K562 (cell line): ENCODE results near the gene CHRNA9. TPM values are rescaled to one million over a fixed set of nuclear protein-coding genes. Genes with fewer than 3 reads are reported as not detected.
A peak's percentile ranks its signal among the peaks of the same experiment; 100 is the strongest.

Experiments
- C11orf30 ChIP-seq: fragments of 450-650 bp; IDR thresholded peaks from 2 replicates; pipeline ENCODE4 v1.6.1; 2016; ENCODE audit warnings: low read depth, mild to moderate bottlenecking
- DACH1 ChIP-seq: fragments of 450-650 bp; IDR thresholded peaks from 2 replicates; pipeline ENCODE4 v1.6.1; 2018; ENCODE audit not compliant: partially characterized antibody
- DDX20 ChIP-seq: fragments of 450-650 bp; IDR thresholded peaks from 2 replicates; pipeline ENCODE4 v1.6.1; 2016; ENCODE audit warnings: missing genetic modification characterization, low read depth, mild to moderate bottlenecking, missing compliant biosample characterization, moderate library complexity
- ELK1 ChIP-seq: sonication (generic); formaldehyde crosslinking; IDR thresholded peaks from 2 replicates; pipeline ENCODE4 v1.8.1; 2022; ENCODE audit warnings: missing genetic modification reagents
- GTF2F1 ChIP-seq: IDR thresholded peaks from 2 replicates; pipeline ENCODE4 v1.6.1; 2011; ENCODE audit warnings: low read depth, low read length, improper control_type of control experiment
- HNRNPH1 ChIP-seq: fragments of 200-400 bp; formaldehyde crosslinking; optimal IDR thresholded peaks from 2 replicates; pipeline ENCODE3; 2017; ENCODE audit warnings: low read depth, mild to moderate bottlenecking, low read length, moderate library complexity
- JUND ChIP-seq, 2 experiments: IDR thresholded peaks; 2 replicates in 1 of 2; 3 replicates in 1 of 2; pipeline ENCODE4 v1.6.1; 2011; ENCODE audit warnings: borderline replicate concordance in 2 of 2, low read depth in 2 of 2, low read length in 2 of 2, improper control_type of control experiment in 1 of 2, missing biosample characterization in 1 of 2, missing genetic modification characterization in 1 of 2, missing genetic modification reagents in 1 of 2
- MCM5 ChIP-seq: fragments of 450-650 bp; IDR thresholded peaks from 2 replicates; pipeline ENCODE4 v1.6.1; 2016; ENCODE audit warnings: low read depth
- MCM7 ChIP-seq, 2 experiments: fragments of 450-650 bp; IDR thresholded peaks; 2 replicates each; pipeline ENCODE4 v1.6.1; 2016 to 2018
- MNT ChIP-seq, 2 experiments: fragments of 450-650 bp; conservative IDR thresholded peaks; 2 replicates each; pipeline ENCODE4 v1.6.1; 2017; ENCODE audit warnings: mild to moderate bottlenecking in 2 of 2, moderate library complexity in 2 of 2
- NKRF ChIP-seq: fragments of 450-650 bp; IDR thresholded peaks from 2 replicates; pipeline ENCODE4 v1.6.1; 2016; ENCODE audit warnings: borderline replicate concordance
- PML ChIP-seq: IDR thresholded peaks from 2 replicates; pipeline ENCODE4 v1.6.1; 2012; ENCODE audit warnings: low read length, inconsistent platforms
- PTTG1 ChIP-seq: fragments of 450-650 bp; IDR thresholded peaks from 2 replicates; pipeline ENCODE4 v1.6.1; 2016; ENCODE audit warnings: low read depth, mild to moderate bottlenecking, missing genetic modification characterization, missing compliant biosample characterization
- RNF219 ChIP-seq: fragments of 250-450 bp; sonication (Bioruptor Pico); IDR thresholded peaks from 2 replicates; pipeline ENCODE4 v1.5.0; 2022; ENCODE audit warnings: mild to moderate bottlenecking
- SMARCB1 ChIP-seq: IDR thresholded peaks from 2 replicates; pipeline ENCODE4 v1.6.1; 2011; ENCODE audit warnings: improper control_type of control experiment, low read depth; ENCODE audit not compliant: insufficient read length
- TEAD4 ChIP-seq, 2 experiments: sonication (generic) in 1 of 2; formaldehyde crosslinking in 1 of 2; IDR thresholded peaks; 2 replicates each; pipeline versions ENCODE4 v1.6.1 to v1.8.0; 2012 to 2022; ENCODE audit warnings: borderline replicate concordance in 1 of 2, inconsistent platforms in 1 of 2, low read length in 1 of 2, mild to moderate bottlenecking in 1 of 2, missing genetic modification reagents in 1 of 2
- ZEB2 ChIP-seq: fragments of 450-650 bp; IDR thresholded peaks from 2 replicates; pipeline ENCODE4 v1.6.1; 2016
- ZFP30 ChIP-seq: fragments of 250-450 bp; sonication (Bioruptor Pico); IDR thresholded peaks from 2 replicates; pipeline ENCODE4 v1.8.0; 2022; ENCODE audit warnings: moderate library complexity, mild to moderate bottlenecking, inconsistent platforms, borderline replicate concordance
- ZNF124 ChIP-seq: sonication (generic); formaldehyde crosslinking; IDR thresholded peaks from 2 replicates; pipeline ENCODE4 v1.8.1; 2022; ENCODE audit warnings: missing genetic modification reagents
- ZNF212 ChIP-seq: fragments of 450-650 bp; formaldehyde crosslinking; IDR thresholded peaks from 2 replicates; pipeline ENCODE4 v1.4.0; 2020; ENCODE audit warnings: mild to moderate bottlenecking
- ZNF347 ChIP-seq: fragments of 450-650 bp; formaldehyde crosslinking; IDR thresholded peaks from 2 replicates; pipeline ENCODE4 v1.4.0; 2020; ENCODE audit warnings: low read depth, mild to moderate bottlenecking, moderate library complexity
- ZNF57 ChIP-seq: fragments of 450-650 bp; formaldehyde crosslinking; IDR thresholded peaks from 2 replicates; pipeline ENCODE4 v1.4.0; 2020; ENCODE audit warnings: mild to moderate bottlenecking, moderate library complexity
- ZNF583 ChIP-seq: fragments of 250-450 bp; sonication (Bioruptor Pico); IDR thresholded peaks from 2 replicates; pipeline ENCODE4 v1.4.0; 2020
- polyA plus RNA-seq, 8 experiments: library from polyadenylated mRNA; depleted of rRNA in 4 of 8; stranded (reverse) in 5 of 8; unstranded in 3 of 8; fragments of >200 nt; fragmentation: Nextera tagmentation in 2 of 8; fragmentation: Illumina TruSeq in 1 of 8; extraction: Ambion mirVana in 2 of 8; extraction: Trizol in 1 of 8; gene quantifications; 2 replicates each; pipeline versions ENCODE4 v1.2.1 to v1.2.3, GENCODE V29; 2011 to 2014; ENCODE audit warnings: inconsistent platforms in 1 of 8, missing spikeins in 1 of 8
- total RNA-seq, 7 experiments: library from RNA; depleted of rRNA in 6 of 7; stranded (reverse); fragments of >200 nt in 6 of 7; fragmentation: Illumina TruSeq in 2 of 7; extraction: Trizol in 2 of 7; gene quantifications; 2 replicates each; pipeline versions ENCODE4 v1.2.1 to v1.2.3, GENCODE V29; 2011 to 2021; ENCODE audit warnings: low replicate concordance in 1 of 7

Gene CHRNA9
- total and polyA plus RNA-seq, 9 of the 15 experiments (the other 6 are each of a cell fraction or from before 2014, with no cell fraction given): not detected

- TF ChIP-seq JUND (IDR thresholded peaks at IDR 0.05; ENCODE audit: borderline replicate concordance, low read depth, low read length): peak; percentile 47; the same call in 1 of the 2 replicates
- peak; percentile 25; the same call in 1 of the 3 replicates for TF ChIP-seq JUND (tag; IDR thresholded peaks at IDR 0.05; ENCODE audit: borderline replicate concordance, low read depth, low read length)
- TF ChIP-seq GTF2F1: no peak
- TF ChIP-seq SMARCB1: no peak
- TF ChIP-seq ZNF583: no peak
- no peak for TF ChIP-seq ELK1 (CRISPR knock-in tag)
- no peak for TF ChIP-seq C11orf30
- no peak for TF ChIP-seq ZNF57
- no peak for TF ChIP-seq HNRNPH1
- no peak for TF ChIP-seq RNF219 (CRISPR knock-in tag)
- TF ChIP-seq NKRF: no peak
- TF ChIP-seq PTTG1 (tag): no peak
- no peak for TF ChIP-seq ZNF347 (CRISPR knock-in tag)
- peak; percentile 96 for TF ChIP-seq TEAD4 (IDR thresholded peaks at IDR 0.05; ENCODE audit: low read length)
- no peak for TF ChIP-seq TEAD4 (CRISPR knock-in tag; IDR thresholded peaks at IDR 0.05; ENCODE audit: borderline replicate concordance)
- TF ChIP-seq PML: peak; percentile 92
- TF ChIP-seq MCM5: no peak
- no peak for TF ChIP-seq ZFP30
- 0 out of 4 replicates have a peak, but pooled peaks of 1 of the 2 experiments have one; percentile 33 for TF ChIP-seq MNT (conservative IDR thresholded peaks at IDR 0.05)
- TF ChIP-seq MCM7 (IDR thresholded peaks at IDR 0.05): no peak
- TF ChIP-seq ZNF212 (CRISPR knock-in tag): no peak
- TF ChIP-seq ZNF124 (CRISPR knock-in tag): no peak
- TF ChIP-seq DDX20: no peak
- peak; percentile 91 for TF ChIP-seq ZEB2
- TF ChIP-seq DACH1: peak; percentile 88
Measured at GRCh38 chr4:40311811-40312346, 23.3 kb upstream of the CHRNA9 start (continued).
